Karpas-422 (cell line): Measurements from ENCODE around the gene HDAC1. TPM values are rescaled to one million over a fixed set of nuclear protein-coding genes. Genes with fewer than 3 reads are reported as not detected.
"Not testable (repeated sequence)": the region's sequence is repeated elsewhere in the genome, so short reads cannot be mapped to it uniquely, and the experiment has no call there.

Experiments used
- DNase-seq: peaks from one replicate; pipeline ENCODE4 v3.0.0-alpha.2; 2015
- H2AFZ ChIP-seq: fragments of 200-600 bp; sonication (generic); 2 replicates; pipeline ENCODE4 v1.6.1; 2014; ENCODE audit warnings: antibody characterized with exemption, low read length, mixed read lengths
- H3K27ac ChIP-seq: fragments of 200-600 bp; sonication (generic); 2 replicates; pipeline ENCODE4 v1.5.1; 2014; ENCODE audit warnings: mild to moderate bottlenecking, low read length, moderate library complexity
- H3K27me3 ChIP-seq: fragments of 200-600 bp; sonication (generic); 2 replicates; pipeline ENCODE4 v1.6.1; 2014; ENCODE audit warnings: low read length, mixed read lengths
- H3K36me3 ChIP-seq: fragments of 200-600 bp; sonication (generic); 2 replicates; pipeline ENCODE4 v1.6.1; 2014; ENCODE audit warnings: low read length, mixed read lengths; ENCODE audit not compliant: insufficient read depth
- H3K4me1 ChIP-seq: fragments of 200-600 bp; sonication (generic); 2 replicates; pipeline ENCODE4 v1.6.1; 2014; ENCODE audit warnings: mild to moderate bottlenecking, low read length, mixed read lengths
- H3K4me2 ChIP-seq: fragments of 200-600 bp; sonication (generic); 2 replicates; pipeline ENCODE4 v1.6.1; 2014; ENCODE audit warnings: low read length, low read depth, mild to moderate bottlenecking; ENCODE audit not compliant: poor library complexity, severe bottlenecking
- H3K4me3 ChIP-seq: fragments of 200-600 bp; sonication (generic); 2 replicates; pipeline ENCODE4 v1.5.1; 2014; ENCODE audit warnings: mild to moderate bottlenecking, antibody characterized with exemption, low read length, mixed read lengths
- H3K79me2 ChIP-seq: fragments of 200-600 bp; sonication (generic); 2 replicates; pipeline ENCODE4 v1.6.1; 2014; ENCODE audit warnings: mild to moderate bottlenecking, low read length, mixed read lengths
- H3K9ac ChIP-seq: fragments of 200-600 bp; sonication (generic); 2 replicates; pipeline ENCODE4 v1.6.0; 2014; ENCODE audit warnings: low read length
- H3K9me2 ChIP-seq: fragments of 200-600 bp; sonication (generic), shearing (Covaris generic); replicated peaks from 2 replicates; pipeline ENCODE4 v1.6.0; 2014; ENCODE audit warnings: mild to moderate bottlenecking, low read length, moderate library complexity; ENCODE audit not compliant: insufficient read depth
- H3K9me3 ChIP-seq: fragments of 300-700, 200-600 bp; sonication (generic); 2 replicates; pipeline ENCODE4 v1.6.1; 2014; ENCODE audit warnings: low read length, mixed read lengths
- H4K20me1 ChIP-seq: fragments of 200-600 bp; sonication (generic); 2 replicates; pipeline ENCODE4 v1.6.1; 2014; ENCODE audit warnings: mild to moderate bottlenecking, antibody characterized with exemption, low read length, low read depth; ENCODE audit not compliant: insufficient read depth
- total RNA-seq: library from RNA; depleted of rRNA; stranded (reverse); fragments of >200 nt; shearing (Covaris generic); gene quantifications from 2 replicates; pipeline ENCODE4 v1.2.3, GENCODE V29; 2014; ENCODE audit warnings: low replicate concordance

HDAC1 gene
- total RNA-seq, 1 experiment from 2014 or later: 201 TPM

DNA sequence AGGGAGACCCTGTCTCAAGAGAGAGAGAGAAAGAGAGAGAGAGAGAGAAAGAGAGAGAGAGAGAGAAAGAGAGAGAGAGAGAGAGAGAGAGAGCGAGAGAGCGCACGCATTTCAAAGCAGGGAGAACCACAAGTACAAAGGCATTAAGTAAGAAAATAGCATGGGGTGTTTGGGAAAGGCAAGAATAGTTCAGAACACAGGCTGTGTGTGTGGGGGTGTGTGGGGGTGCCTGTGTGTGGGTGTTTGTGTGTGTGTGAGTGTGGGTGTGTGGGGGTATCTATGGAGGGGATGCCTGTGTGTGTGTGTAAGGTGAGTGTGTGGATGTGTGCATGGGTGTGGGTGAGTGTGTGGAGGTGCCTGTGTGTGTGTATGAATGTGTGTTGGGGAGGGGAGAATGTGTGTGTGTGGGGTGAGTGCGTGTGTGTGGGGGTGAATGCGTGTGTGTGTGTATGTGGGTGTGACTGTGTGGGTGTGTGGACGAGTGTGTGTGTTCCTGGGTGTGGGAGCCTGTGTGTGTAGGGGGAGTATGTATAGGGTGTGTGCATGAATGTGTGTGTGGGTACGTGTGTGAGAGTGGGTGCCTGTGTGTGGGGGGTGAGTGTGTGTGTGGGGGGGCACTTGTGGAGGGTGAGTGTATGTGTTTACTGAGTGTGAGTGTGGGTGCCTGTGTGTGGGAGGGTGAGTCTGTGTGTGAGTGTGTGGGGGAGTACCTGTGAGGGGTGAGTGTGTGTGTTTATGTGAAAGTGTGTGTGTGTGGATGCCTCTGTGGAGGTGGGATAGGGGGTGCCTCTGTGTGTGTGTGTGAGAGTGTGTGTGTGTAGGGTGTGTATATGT lies 19.1 kb upstream of the HDAC1 start:
- Histone ChIP-seq H3K4me1 (peaks cover 11% of the 10 kb centered on the region), H3K4me2 (no peak overlapping the region), H4K20me1 (no peaks in the 10 kb centered on the region), H3K9me3 (no peaks in the 10 kb centered on the region), H3K36me3 (no peaks in the 10 kb centered on the region), H3K79me2 (no peaks in the 10 kb centered on the region), H3K9me2 (no peaks in the 10 kb centered on the region), H2AFZ (no peak overlapping the region), H3K27ac (no peak overlapping the region), H3K27me3 (no peaks in the 10 kb centered on the region), H3K4me3 (no peak overlapping the region), H3K9ac (no peak overlapping the region)
- no peak for DNase-seq

DNA sequence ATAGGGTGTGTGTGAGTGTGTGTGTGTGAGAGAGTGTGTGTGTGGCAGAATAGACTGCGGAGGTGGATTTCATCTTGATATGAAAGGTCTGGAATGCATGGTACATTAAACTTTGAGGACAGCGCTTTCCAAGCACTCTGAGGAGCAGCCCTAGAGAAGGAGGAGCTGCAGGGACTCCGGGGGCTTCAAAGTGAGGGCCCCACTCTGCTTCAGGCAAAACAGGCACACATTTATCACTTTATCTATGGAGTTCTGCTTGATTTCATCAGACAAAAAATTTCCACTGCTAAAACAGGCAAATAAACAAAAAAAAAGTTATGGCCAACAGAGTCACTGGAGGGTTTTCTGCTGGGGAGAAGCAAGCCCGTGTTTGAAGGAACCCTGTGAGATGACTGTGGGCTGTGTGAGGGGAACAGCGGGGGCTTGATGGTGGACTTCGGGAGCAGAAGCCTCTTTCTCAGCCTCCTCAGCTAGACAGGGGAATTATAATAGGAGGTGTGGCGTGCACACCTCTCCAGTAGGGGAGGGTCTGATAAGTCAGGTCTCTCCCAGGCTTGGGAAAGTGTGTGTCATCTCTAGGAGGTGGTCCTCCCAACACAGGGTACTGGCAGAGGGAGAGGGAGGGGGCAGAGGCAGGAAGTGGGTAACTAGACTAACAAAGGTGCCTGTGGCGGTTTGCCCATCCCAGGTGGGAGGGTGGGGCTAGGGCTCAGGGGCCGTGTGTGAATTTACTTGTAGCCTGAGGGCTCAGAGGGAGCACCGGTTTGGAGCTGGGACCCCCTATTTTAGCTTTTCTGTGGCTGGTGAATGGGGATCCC lies 18.3 kb upstream of the HDAC1 start:
- no peak overlapping the region for H3K4me3 ChIP-seq
- H3K27me3 ChIP-seq: no peaks in the 10 kb centered on the region
- no peak overlapping the region; the same call in 1 of the 2 replicates for H3K9ac ChIP-seq
- H3K9me3 ChIP-seq: no peaks in the 10 kb centered on the region
- no peaks in the 10 kb centered on the region for H4K20me1 ChIP-seq
- H2AFZ ChIP-seq: no peak overlapping the region
- no peaks in the 10 kb centered on the region for H3K79me2 ChIP-seq
- peak; percentile 50 for DNase-seq
- no peaks in the 10 kb centered on the region for H3K36me3 ChIP-seq
- peaks cover 11% of the 10 kb centered on the region for H3K4me1 ChIP-seq
- H3K27ac ChIP-seq: no peak overlapping the region
- H3K4me2 ChIP-seq: no peak overlapping the region
- H3K9me2 ChIP-seq: no peaks in the 10 kb centered on the region

DNA sequence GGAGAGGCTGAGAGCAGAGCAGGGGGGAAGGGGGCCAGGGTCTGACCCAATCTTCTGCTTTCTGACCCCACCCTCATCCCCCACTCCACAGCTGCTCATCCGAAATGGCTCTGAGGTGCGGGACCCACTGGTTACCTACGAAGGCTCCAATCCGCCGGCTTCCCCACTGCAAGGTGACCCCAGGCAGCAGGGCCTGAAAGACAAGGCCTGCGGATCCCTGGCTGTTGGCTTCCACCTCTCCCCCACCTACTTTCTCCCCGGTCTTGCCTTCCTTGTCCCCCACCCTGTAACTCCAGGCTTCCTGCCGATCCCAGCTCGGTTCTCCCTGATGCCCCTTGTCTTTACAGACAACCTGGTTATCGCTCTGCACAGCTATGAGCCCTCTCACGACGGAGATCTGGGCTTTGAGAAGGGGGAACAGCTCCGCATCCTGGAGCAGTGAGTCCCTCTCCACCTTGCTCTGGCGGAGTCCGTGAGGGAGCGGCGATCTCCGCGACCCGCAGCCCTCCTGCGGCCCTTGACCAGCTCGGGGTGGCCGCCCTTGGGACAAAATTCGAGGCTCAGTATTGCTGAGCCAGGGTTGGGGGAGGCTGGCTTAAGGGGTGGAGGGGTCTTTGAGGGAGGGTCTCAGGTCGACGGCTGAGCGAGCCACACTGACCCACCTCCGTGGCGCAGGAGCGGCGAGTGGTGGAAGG lies 17.1 kb upstream of the HDAC1 start:
- Histone ChIP-seq H2AFZ (no peak overlapping the region), H4K20me1 (no peaks in the 10 kb centered on the region), H3K9me2 (no peaks in the 10 kb centered on the region), H3K27me3 (no peaks in the 10 kb centered on the region), H3K9me3 (no peaks in the 10 kb centered on the region), H3K27ac (no peak overlapping the region), H3K4me1 (peaks cover 11% of the 10 kb centered on the region), H3K79me2 (no peaks in the 10 kb centered on the region), H3K4me2 (no peak overlapping the region), H3K4me3 (no peak overlapping the region), H3K36me3 (no peaks in the 10 kb centered on the region; the same call in 1 of the 2 replicates), H3K9ac (no peak overlapping the region)
- no peak for DNase-seq

DNA sequence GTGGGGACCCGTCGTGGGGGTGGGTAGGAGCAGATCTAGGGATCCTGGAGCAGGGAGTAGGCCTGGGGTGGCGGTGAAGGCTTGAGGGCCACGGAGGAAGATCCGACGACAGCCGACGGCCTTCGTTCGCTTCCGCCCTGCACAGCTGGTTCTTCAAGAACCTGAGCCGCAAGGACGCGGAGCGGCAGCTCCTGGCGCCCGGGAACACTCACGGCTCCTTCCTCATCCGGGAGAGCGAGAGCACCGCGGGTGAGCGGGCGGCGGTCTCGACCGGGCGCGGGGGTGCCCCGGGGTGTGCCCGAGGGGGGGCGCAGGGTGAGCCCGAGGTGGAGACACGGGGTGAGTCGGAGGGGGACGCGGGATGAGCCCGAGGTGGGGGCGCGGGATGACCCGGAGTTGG lies 16.5 kb upstream of the HDAC1 start:
- H2AFZ ChIP-seq: no peak overlapping the region
- no peaks in the 10 kb centered on the region for H3K27me3 ChIP-seq
- DNase-seq: no peak
- H3K4me2 ChIP-seq: no peak overlapping the region
- H3K9me2 ChIP-seq: no peaks in the 10 kb centered on the region
- no peaks in the 10 kb centered on the region for H4K20me1 ChIP-seq
- no peak overlapping the region for H3K9ac ChIP-seq
- no peaks in the 10 kb centered on the region for H3K79me2 ChIP-seq
- no peaks in the 10 kb centered on the region for H3K9me3 ChIP-seq
- no peak overlapping the region for H3K4me3 ChIP-seq
- no peak overlapping the region for H3K27ac ChIP-seq
- no peaks in the 10 kb centered on the region; the same call in 1 of the 2 replicates for H3K36me3 ChIP-seq
- H3K4me1 ChIP-seq: peaks cover 11% of the 10 kb centered on the region

DNA sequence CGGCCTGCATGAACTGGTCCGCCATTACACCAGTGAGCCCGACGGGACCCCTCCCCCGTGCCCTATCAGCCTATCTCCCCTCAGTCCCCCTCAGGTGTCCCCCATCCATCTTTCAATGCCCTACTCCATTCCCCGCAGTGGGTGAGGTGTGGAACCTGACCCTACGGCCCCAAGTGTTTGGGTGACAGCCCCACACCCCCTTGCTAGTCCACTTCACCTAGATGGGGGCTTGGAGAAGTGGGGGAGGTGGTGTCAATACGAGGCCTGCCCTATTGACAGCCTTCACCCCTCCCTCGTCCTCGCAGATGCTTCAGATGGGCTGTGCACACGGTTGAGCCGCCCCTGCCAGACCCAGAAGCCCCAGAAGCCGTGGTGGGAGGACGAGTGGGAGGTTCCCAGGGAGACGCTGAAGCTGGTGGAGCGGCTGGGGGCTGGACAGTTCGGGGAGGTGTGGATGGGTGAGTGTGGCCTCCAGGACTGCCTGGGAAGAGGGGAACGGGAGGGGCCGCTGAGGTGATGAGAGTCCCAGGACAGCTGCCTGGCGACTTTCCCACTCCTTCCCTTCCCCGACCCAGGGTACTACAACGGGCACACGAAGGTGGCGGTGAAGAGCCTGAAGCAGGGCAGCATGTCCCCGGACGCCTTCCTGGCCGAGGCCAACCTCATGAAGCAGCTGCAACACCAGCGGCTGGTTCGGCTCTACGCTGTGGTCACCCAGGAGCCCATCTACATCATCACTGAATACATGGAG lies 15.7 kb upstream of the HDAC1 start:
- no peaks in the 10 kb centered on the region for H3K79me2 ChIP-seq
- H3K27ac ChIP-seq: no peak overlapping the region
- no peaks in the 10 kb centered on the region; the same call in 1 of the 2 replicates for H3K36me3 ChIP-seq
- H3K4me1 ChIP-seq: peaks cover 11% of the 10 kb centered on the region
- H3K4me3 ChIP-seq: no peak overlapping the region
- H4K20me1 ChIP-seq: no peaks in the 10 kb centered on the region
- DNase-seq: no peak
- H3K9me3 ChIP-seq: no peaks in the 10 kb centered on the region
- no peaks in the 10 kb centered on the region for H3K9me2 ChIP-seq
- H2AFZ ChIP-seq: no peak overlapping the region
- no peak overlapping the region for H3K9ac ChIP-seq
- H3K4me2 ChIP-seq: no peak overlapping the region
- no peaks in the 10 kb centered on the region for H3K27me3 ChIP-seq

DNA sequence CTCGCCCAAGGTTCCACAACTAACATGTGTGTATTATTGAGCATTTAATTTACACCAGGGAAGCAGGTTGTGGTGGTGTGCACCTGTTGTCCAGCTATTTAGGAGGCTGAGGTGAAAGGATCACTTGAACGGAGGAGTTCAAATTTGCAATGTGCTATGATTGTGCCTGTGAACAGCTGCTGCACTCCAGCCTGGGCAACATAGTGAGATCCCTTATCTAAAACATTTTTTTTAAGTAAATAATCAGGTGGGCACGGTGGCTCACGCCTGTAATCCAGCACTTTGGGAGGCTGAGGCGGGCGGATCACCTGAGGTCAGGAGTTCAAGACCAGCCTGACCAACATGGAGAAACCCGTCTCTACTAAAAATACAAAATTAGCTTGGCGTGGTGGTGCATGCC lies 7.1 kb upstream of the HDAC1 start:
- H3K79me2 ChIP-seq, H3K9ac ChIP-seq, H3K27ac ChIP-seq, H3K9me3 ChIP-seq, H3K27me3 ChIP-seq, H4K20me1 ChIP-seq, H3K4me1 ChIP-seq, H2AFZ ChIP-seq, H3K9me2 ChIP-seq, H3K4me3 ChIP-seq, DNase-seq, H3K4me2 ChIP-seq, H3K36me3 ChIP-seq: not testable (repeated sequence)

DNA sequence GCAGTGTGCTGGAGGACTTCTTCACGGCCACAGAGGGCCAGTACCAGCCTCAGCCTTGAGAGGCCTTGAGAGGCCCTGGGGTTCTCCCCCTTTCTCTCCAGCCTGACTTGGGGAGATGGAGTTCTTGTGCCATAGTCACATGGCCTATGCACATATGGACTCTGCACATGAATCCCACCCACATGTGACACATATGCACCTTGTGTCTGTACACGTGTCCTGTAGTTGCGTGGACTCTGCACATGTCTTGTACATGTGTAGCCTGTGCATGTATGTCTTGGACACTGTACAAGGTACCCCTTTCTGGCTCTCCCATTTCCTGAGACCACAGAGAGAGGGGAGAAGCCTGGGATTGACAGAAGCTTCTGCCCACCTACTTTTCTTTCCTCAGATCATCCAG lies 6.2 kb upstream of the HDAC1 start:
- H3K79me2 ChIP-seq: no peaks in the 10 kb centered on the region
- no peaks in the 10 kb centered on the region for H3K27me3 ChIP-seq
- H3K36me3 ChIP-seq: no peaks in the 10 kb centered on the region
- H3K4me3 ChIP-seq: no peak overlapping the region
- no peak overlapping the region for H2AFZ ChIP-seq
- H3K27ac ChIP-seq: no peak overlapping the region
- no peak for DNase-seq
- H3K9me2 ChIP-seq: no peaks in the 10 kb centered on the region
- H3K4me1 ChIP-seq: peaks cover 5% of the 10 kb centered on the region
- H4K20me1 ChIP-seq: no peaks in the 10 kb centered on the region
- H3K4me2 ChIP-seq: no peak overlapping the region
- no peak overlapping the region for H3K9ac ChIP-seq
- no peaks in the 10 kb centered on the region for H3K9me3 ChIP-seq
